Lung (tissue), 12 donors: ENCODE measurements around the gene PRKCZ. TPM values are rescaled to one million over a fixed set of nuclear protein-coding genes. Genes with fewer than 3 reads are reported as not detected.

Source experiments
- ATAC-seq: fragments of 200-7000 bp; cut with Tn5 transposase; one replicate; pipeline ENCODE4 v1.9.1; 2020; ENCODE audit warnings: moderate number of reproducible peaks; ENCODE audit not compliant: insufficient read depth, low FRiP score
- DNase-seq, 3 donors: peaks; one replicate each; pipeline ENCODE4 v3.0.0-alpha.2; 2013 to 2017
- H3K27ac ChIP-seq, 2 donors: one replicate each; pipeline ENCODE4 v1.5.1; 2013; ENCODE audit warnings: mild to moderate bottlenecking in 2 of 2, moderate library complexity in 2 of 2, control low read depth in 1 of 2, inconsistent platforms in 1 of 2, low read depth in 1 of 2, low read length in 1 of 2
- H3K27me3 ChIP-seq, 3 donors: one replicate each; pipeline ENCODE4 v1.5.1; 2013; ENCODE audit warnings: low read length in 2 of 3; ENCODE audit not compliant: control insufficient read depth in 3 of 3, insufficient read depth in 3 of 3
- H3K36me3 ChIP-seq, 4 donors: one replicate each; pipeline ENCODE4 v1.5.1; 2013; ENCODE audit warnings: low read length in 4 of 4, mild to moderate bottlenecking in 1 of 4, moderate library complexity in 1 of 4; ENCODE audit not compliant: control insufficient read depth in 4 of 4, insufficient read depth in 4 of 4
- H3K4me1 ChIP-seq, 5 donors: one replicate each; pipeline ENCODE4 v1.5.1; 2013; ENCODE audit warnings: low read length in 5 of 5, mild to moderate bottlenecking in 2 of 5, moderate library complexity in 1 of 5; ENCODE audit not compliant: control insufficient read depth in 5 of 5, insufficient read depth in 5 of 5
- H3K4me3 ChIP-seq: one replicate; pipeline ENCODE4 v1.5.1; 2013; ENCODE audit warnings: mild to moderate bottlenecking, control low read depth, moderate library complexity
- H3K9ac ChIP-seq, 2 donors: one replicate each; pipeline ENCODE4 v1.5.1; 2013; ENCODE audit warnings: low read length in 2 of 2, control low read depth in 1 of 2; ENCODE audit not compliant: insufficient read depth in 1 of 2
- H3K9me3 ChIP-seq, 4 donors: one replicate each; pipeline ENCODE4 v1.5.1; 2013; ENCODE audit warnings: low read length in 3 of 4, mild to moderate bottlenecking in 1 of 4, moderate library complexity in 1 of 4; ENCODE audit not compliant: control insufficient read depth in 4 of 4, insufficient read depth in 3 of 4
- CTCF ChIP-seq: IDR thresholded peaks from 2 replicates; pipeline ENCODE4 v1.5.1; 2012; ENCODE audit warnings: mild to moderate bottlenecking; ENCODE audit errors: control extremely low read depth, extremely low read depth
- WGBS, 2 donors: extraction: QIAGEN DNeasy Blood & Tissue Kit; methylation state at CpG; one replicate each; pipeline ENCODE4 v1.1.7; 2013; 5-methylcytosine and 5-hydroxymethylcytosine counted together
- polyA plus RNA-seq, 2 donors: library from polyadenylated mRNA; stranded (reverse); fragments of 200-250 nt; gene quantifications; one replicate each; pipeline ENCODE4 v1.2.1, GENCODE V29; 2013
- total RNA-seq, 2 donors: library from RNA; depleted of rRNA in 1 of 2; stranded (reverse); fragments of >200 nt in 1 of 2; gene quantifications; one replicate each; pipeline ENCODE4 v1.2.1, GENCODE V29; 2014 to 2021
- donor health status: control.
- donor health status: control.
- donor health status: Bipolar disorder and iron deficiency.
- donor health status: healthy.
- donor health status: DM: yes; HTN: yes; CAD: no.

Gene PRKCZ
- total and polyA plus RNA-seq, 4 donors = 55.2 to 149 (median 117) TPM

GRCh38 chr1:2095394-2095793 lies 45.2 kb downstream of the PRKCZ start:
- no peaks in the 10 kb centered on the region for H3K36me3 ChIP-seq
- H3K9ac ChIP-seq = no peak overlapping the region
- WGBS, 2 donors = 89 to 94% methylated on average over 17 of the region's 17 CpGs
- H3K4me3 ChIP-seq = no peak overlapping the region
- H3K27me3 ChIP-seq = no peaks in the 10 kb centered on the region
- TF ChIP-seq CTCF = no peak
- no peak overlapping the region for H3K27ac ChIP-seq
- ATAC-seq (no peak), DNase-seq (no peak)
- no peaks in the 10 kb centered on the region for H3K9me3 ChIP-seq
- peaks cover 0 to 2% (median 0%) of the 10 kb centered on the region in 5 donors for H3K4me1 ChIP-seq

- Histone ChIP-seq H3K4me1 (peaks cover 0 to 2% (median 0%) of the 10 kb centered on the region in 5 donors), H3K9me3 (no peaks in the 10 kb centered on the region), H3K27ac (peak overlapping the region in 1 of 2 donors; percentile 37), H3K9ac (no peak overlapping the region), H3K4me3 (no peak overlapping the region), H3K27me3 (no peaks in the 10 kb centered on the region), H3K36me3 (no peaks in the 10 kb centered on the region)
- TF ChIP-seq CTCF = no peak
- no peak for DNase-seq
- ATAC-seq = no peak
- WGBS, 2 donors = 94 to 95% methylated on average over 34 of the region's 34 CpGs
Measured at GRCh38 chr1:2095981-2096736, 45.9 kb downstream of the PRKCZ start.

- no peak for TF ChIP-seq CTCF
- Histone ChIP-seq H3K9me3 (no peaks in the 10 kb centered on the region), H3K27me3 (no peaks in the 10 kb centered on the region), H3K4me3 (no peak overlapping the region), H3K9ac (no peak overlapping the region), H3K36me3 (no peaks in the 10 kb centered on the region), H3K4me1 (peaks cover 0 to 2% (median 0%) of the 10 kb centered on the region in 5 donors), H3K27ac (peak overlapping the region in 1 of 2 donors; percentile 65)
- 89 to 96% methylated on average over 26 of the region's 26 CpGs for WGBS, 2 donors
- ATAC-seq = peak; percentile 31
- DNase-seq = no peak
Measured at GRCh38 chr1:2097386-2098300, 47.4 kb downstream of the PRKCZ start.
